H1 (cell line): ENCODE measurements around the gene MMP15. TPM values are rescaled to one million over a fixed set of nuclear protein-coding genes. Genes with fewer than 3 reads are reported as not detected.

Experiments
- CTCF ChIA-PET: fragments of 300-600 bp; sonication (Branson Sonifier 250); formaldehyde crosslinking; loops from one replicate; lab custom pipeline; 2021; ENCODE audit not compliant: partially characterized antibody; lab: Charles Lee
- POLR2A ChIA-PET: fragments of 300-600 bp; sonication (Branson Sonifier 250); formaldehyde crosslinking; loops from one replicate; lab custom pipeline; 2021; ENCODE audit warnings: inconsistent platforms; ENCODE audit not compliant: partially characterized antibody; lab: Charles Lee
- DNase-seq, 2 experiments: peaks; one replicate each; pipeline versions ENCODE4 v3.0.0 to v3.0.0-alpha.2; 2010 to 2022; ENCODE audit warnings: low spot score in 2 of 2, low read depth in 1 of 2, mixed read lengths in 1 of 2
- FAIRE-seq: peaks from 2 replicates; lab custom pipeline; 2011; peaks lifted over from hg19 to GRCh38; lab: Jason Lieb, UNC
- H2AFZ ChIP-seq: 2 replicates; pipeline ENCODE4 v1.8.1; 2012; ENCODE audit warnings: low read length, inconsistent platforms
- H2AK5ac ChIP-seq: 2 replicates; pipeline ENCODE4 v1.6.1; 2013; ENCODE audit warnings: low read depth, low read length
- H2BK120ac ChIP-seq: replicated peaks from 2 replicates; pipeline ENCODE3; 2013; ENCODE audit warnings: low read depth, low read length, inconsistent platforms
- H2BK12ac ChIP-seq: 2 replicates; pipeline ENCODE4 v1.6.1; 2013; ENCODE audit warnings: low read depth, low read length
- H2BK15ac ChIP-seq: 2 replicates; pipeline ENCODE4 v1.6.1; 2013; ENCODE audit warnings: low read length
- H2BK20ac ChIP-seq: 2 replicates; pipeline ENCODE4 v1.6.1; 2013; ENCODE audit warnings: low read length
- H2BK5ac ChIP-seq: 2 replicates; pipeline ENCODE4 v1.6.1; 2013; ENCODE audit warnings: low read depth, low read length
- H3K14ac ChIP-seq: 2 replicates; pipeline ENCODE4 v1.6.1; 2013; ENCODE audit warnings: inconsistent platforms; ENCODE audit not compliant: insufficient read length
- H3K18ac ChIP-seq: 2 replicates; pipeline ENCODE4 v1.6.1; 2013; ENCODE audit warnings: low read length; ENCODE audit errors: extremely low read depth
- H3K23ac ChIP-seq: 2 replicates; pipeline ENCODE4 v1.6.1; 2013; ENCODE audit warnings: inconsistent platforms; ENCODE audit not compliant: insufficient read length
- H3K23me2 ChIP-seq: 2 replicates; pipeline ENCODE4 v1.6.1; 2013; ENCODE audit warnings: low read depth, low read length
- H3K27ac ChIP-seq: 2 replicates; pipeline ENCODE4 v1.6.1; 2011; ENCODE audit warnings: low read depth, low read length, inconsistent platforms
- H3K27me3 ChIP-seq, 4 experiments: replicated peaks in 1 of 4; 1 replicate in 1 of 4; 2 replicates in 3 of 4; pipeline versions ENCODE4 v1.6.1 to v1.8.1; 2011 to 2013; ENCODE audit warnings: low read length in 3 of 4, mild to moderate bottlenecking in 3 of 4, inconsistent platforms in 2 of 4, mixed read lengths in 2 of 4, moderate library complexity in 1 of 4; ENCODE audit not compliant: control insufficient read depth in 3 of 4, insufficient read depth in 3 of 4; ENCODE audit errors: extremely low read depth in 1 of 4
- H3K36me3 ChIP-seq, 4 experiments: 2 replicates each; pipeline versions ENCODE4 v1.6.1 to v1.8.1; 2011 to 2013; ENCODE audit warnings: mild to moderate bottlenecking in 4 of 4, low read length in 3 of 4, moderate library complexity in 2 of 4, control low read depth in 1 of 4, inconsistent platforms in 1 of 4; ENCODE audit not compliant: insufficient read depth in 4 of 4, control insufficient read depth in 2 of 4
- H3K4ac ChIP-seq: replicated peaks from 2 replicates; pipeline ENCODE3; 2013; ENCODE audit warnings: low read length, low read depth, mixed read lengths, inconsistent platforms; ENCODE audit not compliant: insufficient read length
- H3K4me1 ChIP-seq, 4 experiments: replicated peaks in 1 of 4; 1 replicate in 1 of 4; 2 replicates in 3 of 4; pipeline versions ENCODE4 v1.6.1 to v1.8.1; 2011 to 2013; ENCODE audit warnings: low read length in 3 of 4, inconsistent platforms in 2 of 4, mixed read lengths in 1 of 4; ENCODE audit not compliant: insufficient read depth in 4 of 4, control insufficient read depth in 3 of 4
- H3K4me2 ChIP-seq, 2 experiments: 2 replicates each; pipeline versions ENCODE4 v1.6.1 to v1.8.1; 2011 to 2013; ENCODE audit warnings: low read depth in 2 of 2, low read length in 2 of 2, control low read depth in 1 of 2, inconsistent platforms in 1 of 2, mild to moderate bottlenecking in 1 of 2; ENCODE audit not compliant: insufficient read depth in 1 of 2
- H3K4me3 ChIP-seq, 4 experiments: fragments of 200-600, 300-600 bp in 1 of 4; sonication (generic), shearing (Covaris generic), sonication (Bioruptor Twin) in 1 of 4; 2 replicates each; pipeline versions ENCODE4 v1.5.1 to v1.8.1; 2011 to 2016; ENCODE audit warnings: low read length in 4 of 4, low read depth in 3 of 4, control low read depth in 2 of 4, inconsistent platforms in 2 of 4, mild to moderate bottlenecking in 2 of 4, mixed read lengths in 1 of 4, moderate library complexity in 1 of 4; ENCODE audit not compliant: insufficient read depth in 2 of 4; ENCODE audit errors: extremely low read depth in 1 of 4
- H3K56ac ChIP-seq: replicated peaks from 2 replicates; pipeline ENCODE3; 2013; ENCODE audit warnings: low read depth, mild to moderate bottlenecking, mixed read lengths, low read length, inconsistent platforms; ENCODE audit not compliant: insufficient read length
- H3K79me1 ChIP-seq: 2 replicates; pipeline ENCODE4 v1.6.1; 2013; ENCODE audit warnings: low read depth, low read length, control low read depth
- H3K79me2 ChIP-seq, 2 experiments: 2 replicates each; pipeline versions ENCODE4 v1.6.1 to v1.8.1; 2012 to 2013; ENCODE audit warnings: low read length in 2 of 2, mild to moderate bottlenecking in 2 of 2, inconsistent platforms in 1 of 2; ENCODE audit not compliant: insufficient read depth in 2 of 2, control insufficient read depth in 1 of 2
- H3K9ac ChIP-seq, 4 experiments: replicated peaks in 1 of 4; 1 replicate in 1 of 4; 2 replicates in 3 of 4; pipeline versions ENCODE4 v1.6.1 to v1.8.1; 2011 to 2013; ENCODE audit warnings: low read depth in 3 of 4, low read length in 3 of 4, control low read depth in 2 of 4, mild to moderate bottlenecking in 2 of 4, moderate library complexity in 2 of 4, inconsistent platforms in 1 of 4; ENCODE audit errors: extremely low read depth in 1 of 4
- H3K9me3 ChIP-seq, 2 experiments: 2 replicates each; pipeline versions ENCODE4 v1.6.1 to v1.8.1; 2012 to 2013; ENCODE audit warnings: mild to moderate bottlenecking in 2 of 2, moderate library complexity in 2 of 2, control low read depth in 1 of 2, inconsistent platforms in 1 of 2, low read depth in 1 of 2, low read length in 1 of 2, mixed read lengths in 1 of 2; ENCODE audit not compliant: insufficient read depth in 2 of 2
- H4K20me1 ChIP-seq, 2 experiments: replicated peaks in 1 of 2; 2 replicates each; pipeline versions ENCODE3 to v1.8.1; 2011 to 2013; ENCODE audit warnings: inconsistent platforms in 2 of 2, low read length in 2 of 2, mild to moderate bottlenecking in 1 of 2; ENCODE audit not compliant: insufficient read depth in 2 of 2, control insufficient read depth in 1 of 2
- H4K5ac ChIP-seq: 2 replicates; pipeline ENCODE4 v1.6.1; 2013; ENCODE audit warnings: low read length, low read depth, mixed read lengths, inconsistent platforms; ENCODE audit not compliant: insufficient read length
- H4K8ac ChIP-seq: 2 replicates; pipeline ENCODE4 v1.8.0; 2013; ENCODE audit warnings: mild to moderate bottlenecking, moderate library complexity, low read length, inconsistent platforms; ENCODE audit not compliant: insufficient read depth; ENCODE audit errors: extremely low read depth
- H4K91ac ChIP-seq: replicated peaks from 2 replicates; pipeline ENCODE3; 2013; ENCODE audit warnings: low read length, mixed read lengths, inconsistent platforms; ENCODE audit not compliant: insufficient read length
- BACH1 ChIP-seq: IDR thresholded peaks from 2 replicates; pipeline ENCODE4 v1.6.1; 2012; ENCODE audit warnings: low read length, improper control_type of control experiment
- E2F6 ChIP-seq: IDR thresholded peaks from 2 replicates; pipeline ENCODE4 v1.6.1; 2012; ENCODE audit warnings: inconsistent platforms
- HDAC2 ChIP-seq, 2 experiments: fragments of 300-600 bp in 1 of 2; sonication (generic) in 1 of 2; IDR thresholded peaks; 2 replicates each; pipeline ENCODE4 v1.6.1; 2011 to 2012; ENCODE audit warnings: low read depth in 2 of 2, low read length in 2 of 2, mild to moderate bottlenecking in 2 of 2, moderate library complexity in 2 of 2, borderline replicate concordance in 1 of 2, inconsistent platforms in 1 of 2
- RFX5 ChIP-seq: IDR thresholded peaks from 2 replicates; pipeline ENCODE4 v1.6.1; 2011; ENCODE audit warnings: low read depth, low read length, improper control_type of control experiment, borderline replicate concordance
- RXRA ChIP-seq: IDR thresholded peaks from 2 replicates; pipeline ENCODE4 v1.6.1; 2011; ENCODE audit warnings: low read depth, mild to moderate bottlenecking, low read length, moderate library complexity; ENCODE audit not compliant: insufficient read depth
- TAF7 ChIP-seq: optimal IDR thresholded peaks from 2 replicates; pipeline ENCODE3; 2011; ENCODE audit warnings: low read depth, mild to moderate bottlenecking, inconsistent platforms, low read length, moderate library complexity, borderline replicate concordance
- TBP ChIP-seq: IDR thresholded peaks from 2 replicates; pipeline ENCODE4 v1.6.1; 2011; ENCODE audit warnings: low read depth, low read length, improper control_type of control experiment
- WGBS, 2 experiments: shearing (Covaris generic) in 1 of 2; methylation state at CpG; one replicate each; pipeline versions ENCODE4 v1.1.6 to v1.1.7; 2013 to 2015; ENCODE audit warnings: low lambda C conversion rate in 2 of 2, mixed read lengths in 2 of 2, inconsistent platforms in 1 of 2, low coverage in 1 of 2, missing lambda C conversion rate in 1 of 2; ENCODE audit not compliant: insufficient replicate concordance in 2 of 2, insufficient coverage in 1 of 2, insufficient read length in 1 of 2; ENCODE audit errors: extremely low coverage in 1 of 2, missing lambda C conversion rate in 1 of 2; 5-methylcytosine and 5-hydroxymethylcytosine counted together
- polyA plus RNA-seq, 7 experiments: library from polyadenylated mRNA; depleted of rRNA in 3 of 7; stranded (reverse) in 5 of 7; unstranded in 2 of 7; fragments of >200 nt in 5 of 7; fragments of 200-250 nt in 2 of 7; gene quantifications; 1 replicate in 5 of 7; 2 replicates in 1 of 7; 4 replicates in 1 of 7; pipeline versions ENCODE4 v1.2.1 to v1.2.3, GENCODE V29; 2011 to 2013; ENCODE audit warnings: missing spikeins in 2 of 7, mixed read lengths in 2 of 7
- total RNA-seq: library from RNA; stranded (reverse); fragmentation: NEBNext Ultra II Directional; extraction: Animal tissue kit (Norgen Biotek cat#: 25700); gene quantifications from 2 replicates; pipeline ENCODE4 v1.2.1, GENCODE V29; 2021
- TF ChIP-seq, protein P1 (sequence below): IDR thresholded peaks from 2 replicates; pipeline ENCODE4 v1.6.1; 2011; ENCODE audit warnings: low read length, improper control_type of control experiment
- TF ChIP-seq, protein P2 (sequence below): IDR thresholded peaks from 2 replicates; pipeline ENCODE4 v1.6.1; 2012; ENCODE audit warnings: inconsistent platforms

MMP15 gene
- total and polyA plus RNA-seq, 2 of the 8 experiments (the other 6 are each of a cell fraction or from before 2014, with no cell fraction given): 38.5 to 42.2 TPM

DNA sequence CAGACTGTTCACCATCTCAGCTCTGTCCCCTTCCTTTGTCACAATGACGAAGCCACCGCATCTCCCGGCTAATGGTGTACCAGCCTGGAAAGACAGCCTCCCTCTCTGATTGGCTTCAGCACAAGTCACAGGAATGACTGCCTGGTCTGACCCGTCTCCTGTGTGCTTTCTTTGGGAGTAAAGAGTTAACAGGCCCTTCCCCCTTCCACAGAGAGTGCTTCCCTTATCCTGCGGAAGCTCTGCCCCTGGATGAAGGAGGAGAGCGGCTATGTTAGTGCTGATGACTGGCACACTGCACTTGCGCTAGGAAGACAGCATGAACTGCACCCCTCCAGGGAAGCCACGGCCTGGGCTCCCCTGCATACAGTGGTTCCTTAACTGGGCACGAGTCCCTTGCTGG lies 13.1 kb upstream of the MMP15 start:
- CTCF ChIA-PET: interaction anchor here (0.7 to 2.8 kb wide), 5 partner anchors 11 to 256 kb away, joined by 3 to 12 read pairs (median 3); partner anchors contain the start of gene USB1
- no peak for FAIRE-seq

More for the DNA sequence above, 13.1 kb upstream of the MMP15 start:
- H3K36me3 ChIP-seq: peaks cover 0 to 10% (median 1%) of the 10 kb centered on the region in 4 experiments; a peak in 5 of 8 replicates
- H3K18ac ChIP-seq: no peak overlapping the region
- POLR2A ChIA-PET: no interaction called here
- H2AK5ac ChIP-seq: no peak overlapping the region
- peaks cover 0 to 2% of the 10 kb centered on the region in 2 experiments for H4K20me1 ChIP-seq
- no peak overlapping the region for H4K91ac ChIP-seq
- no peak overlapping the region for H2BK15ac ChIP-seq
- no peak overlapping the region for H4K5ac ChIP-seq
- no peak overlapping the region for H3K4me2 ChIP-seq
- WGBS, 2 experiments: 83% methylated on average over 9 of the region's 9 CpGs; no CpG with 5 or more reads in 1 of the 2 experiments
- peaks cover 0 to 4% (median 1%) of the 10 kb centered on the region in 4 experiments; a peak in 3 of 7 replicates for H3K4me1 ChIP-seq
- no peak overlapping the region for H2BK20ac ChIP-seq
- H4K8ac ChIP-seq: no peak overlapping the region
- no peaks in the 10 kb centered on the region for H3K9me3 ChIP-seq
- H3K4ac ChIP-seq: no peak overlapping the region
- no peak overlapping the region for H2BK5ac ChIP-seq
- H3K79me1 ChIP-seq: no peaks in the 10 kb centered on the region
- no peak for DNase-seq
- no peak overlapping the region for H3K9ac ChIP-seq
- no peak overlapping the region for H3K27ac ChIP-seq
- H3K14ac ChIP-seq: no peak overlapping the region
- no peak overlapping the region for H3K4me3 ChIP-seq
- TF ChIP-seq, protein P1, sequence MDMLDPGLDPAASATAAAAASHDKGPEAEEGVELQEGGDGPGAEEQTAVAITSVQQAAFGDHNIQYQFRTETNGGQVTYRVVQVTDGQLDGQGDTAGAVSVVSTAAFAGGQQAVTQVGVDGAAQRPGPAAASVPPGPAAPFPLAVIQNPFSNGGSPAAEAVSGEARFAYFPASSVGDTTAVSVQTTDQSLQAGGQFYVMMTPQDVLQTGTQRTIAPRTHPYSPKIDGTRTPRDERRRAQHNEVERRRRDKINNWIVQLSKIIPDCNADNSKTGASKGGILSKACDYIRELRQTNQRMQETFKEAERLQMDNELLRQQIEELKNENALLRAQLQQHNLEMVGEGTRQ: no peak
- TF ChIP-seq BACH1 (no peak), TBP (no peak), RFX5 (no peak), RXRA (no peak), TAF7 (no peak), E2F6 (no peak), HDAC2 (IDR thresholded peaks at IDR 0.05; ENCODE audit: borderline replicate concordance in 1 of 2, low read depth in 2 of 2, low read length in 2 of 2) (no peak)
- TF ChIP-seq, protein P2, sequence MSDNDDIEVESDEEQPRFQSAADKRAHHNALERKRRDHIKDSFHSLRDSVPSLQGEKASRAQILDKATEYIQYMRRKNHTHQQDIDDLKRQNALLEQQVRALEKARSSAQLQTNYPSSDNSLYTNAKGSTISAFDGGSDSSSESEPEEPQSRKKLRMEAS: no peak
- H2BK12ac ChIP-seq: no peak overlapping the region
- H3K27me3 ChIP-seq: no peaks in the 10 kb centered on the region
- peaks cover 0 to 3% of the 10 kb centered on the region in 2 experiments; a peak in 1 of 4 replicates for H3K79me2 ChIP-seq
- no peaks in the 10 kb centered on the region for H3K23me2 ChIP-seq
- no peak overlapping the region for H3K23ac ChIP-seq
- no peak overlapping the region for H2AFZ ChIP-seq
- H3K56ac ChIP-seq: no peak overlapping the region
- no peak overlapping the region for H2BK120ac ChIP-seq
